ENCODE data around the gene SHROOM4.

The SHROOM4 gene, protein sequence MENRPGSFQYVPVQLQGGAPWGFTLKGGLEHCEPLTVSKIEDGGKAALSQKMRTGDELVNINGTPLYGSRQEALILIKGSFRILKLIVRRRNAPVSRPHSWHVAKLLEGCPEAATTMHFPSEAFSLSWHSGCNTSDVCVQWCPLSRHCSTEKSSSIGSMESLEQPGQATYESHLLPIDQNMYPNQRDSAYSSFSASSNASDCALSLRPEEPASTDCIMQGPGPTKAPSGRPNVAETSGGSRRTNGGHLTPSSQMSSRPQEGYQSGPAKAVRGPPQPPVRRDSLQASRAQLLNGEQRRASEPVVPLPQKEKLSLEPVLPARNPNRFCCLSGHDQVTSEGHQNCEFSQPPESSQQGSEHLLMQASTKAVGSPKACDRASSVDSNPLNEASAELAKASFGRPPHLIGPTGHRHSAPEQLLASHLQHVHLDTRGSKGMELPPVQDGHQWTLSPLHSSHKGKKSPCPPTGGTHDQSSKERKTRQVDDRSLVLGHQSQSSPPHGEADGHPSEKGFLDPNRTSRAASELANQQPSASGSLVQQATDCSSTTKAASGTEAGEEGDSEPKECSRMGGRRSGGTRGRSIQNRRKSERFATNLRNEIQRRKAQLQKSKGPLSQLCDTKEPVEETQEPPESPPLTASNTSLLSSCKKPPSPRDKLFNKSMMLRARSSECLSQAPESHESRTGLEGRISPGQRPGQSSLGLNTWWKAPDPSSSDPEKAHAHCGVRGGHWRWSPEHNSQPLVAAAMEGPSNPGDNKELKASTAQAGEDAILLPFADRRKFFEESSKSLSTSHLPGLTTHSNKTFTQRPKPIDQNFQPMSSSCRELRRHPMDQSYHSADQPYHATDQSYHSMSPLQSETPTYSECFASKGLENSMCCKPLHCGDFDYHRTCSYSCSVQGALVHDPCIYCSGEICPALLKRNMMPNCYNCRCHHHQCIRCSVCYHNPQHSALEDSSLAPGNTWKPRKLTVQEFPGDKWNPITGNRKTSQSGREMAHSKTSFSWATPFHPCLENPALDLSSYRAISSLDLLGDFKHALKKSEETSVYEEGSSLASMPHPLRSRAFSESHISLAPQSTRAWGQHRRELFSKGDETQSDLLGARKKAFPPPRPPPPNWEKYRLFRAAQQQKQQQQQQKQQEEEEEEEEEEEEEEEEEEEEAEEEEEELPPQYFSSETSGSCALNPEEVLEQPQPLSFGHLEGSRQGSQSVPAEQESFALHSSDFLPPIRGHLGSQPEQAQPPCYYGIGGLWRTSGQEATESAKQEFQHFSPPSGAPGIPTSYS (N-terminal part only)
- 0 reads per million in 3 donors for total RNA-seq

DNA sequence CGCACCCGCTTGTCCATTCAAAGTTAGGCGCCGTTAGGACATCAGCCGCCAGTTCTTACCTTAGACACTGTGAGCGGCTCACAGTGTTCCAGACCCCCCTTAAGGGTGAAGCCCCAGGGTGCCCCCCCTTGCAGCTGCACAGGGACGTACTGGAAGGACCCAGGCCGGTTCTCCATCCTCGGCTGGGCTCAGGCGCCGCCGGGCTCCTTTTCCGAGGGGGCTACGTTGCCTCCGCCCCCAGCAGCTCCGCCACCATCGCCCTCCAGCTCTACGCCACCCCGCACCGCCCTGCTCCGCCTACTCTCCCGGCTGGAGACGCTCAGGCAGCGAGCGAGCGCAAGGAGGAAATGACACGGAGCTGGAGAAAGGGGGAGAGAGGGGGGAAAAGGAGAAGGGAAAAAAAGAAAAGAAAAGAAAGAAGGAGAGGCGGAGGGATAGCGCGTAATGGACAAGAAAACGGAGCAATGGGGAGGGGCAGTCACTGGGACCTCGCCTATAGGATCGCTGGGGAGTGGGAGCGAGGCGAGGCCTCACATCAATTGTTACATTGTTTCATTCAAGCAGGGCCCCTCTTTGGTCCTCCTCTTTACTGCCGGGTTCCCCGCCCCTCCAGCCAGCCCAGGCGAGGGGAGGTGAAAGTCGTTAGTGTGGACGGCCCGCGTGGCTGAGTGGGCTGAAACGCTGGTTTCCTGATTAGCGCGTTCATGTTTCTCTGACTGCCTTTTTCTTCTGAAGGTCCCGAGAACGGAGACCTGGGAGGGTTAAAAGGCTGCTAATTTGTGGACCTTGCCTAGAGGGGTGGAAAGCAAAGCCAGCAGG is at the start of gene SHROOM4:
Gene SHROOM4, minus strand, starts transcription at position 352 of the 819 bp plus-strand sequence. Its CDS starts 176 bp downstream, at position 176.
- no peak for DNase-seq
- H3K4me3 ChIP-seq (ENCODE audit: insufficient read depth, low read depth, low read length, poor library complexity, severe bottlenecking): no peak within 1 kb of the TSS
- no peaks in the 10 kb centered on the region for H3K36me3 ChIP-seq (ENCODE audit: control insufficient read depth, insufficient read depth, low read length)
- no peak within 1 kb of the TSS for H3K27ac ChIP-seq (ENCODE audit: insufficient read depth, low read length, poor library complexity, severe bottlenecking)
- H3K27me3 ChIP-seq (replicated peaks; ENCODE audit: control insufficient read depth, insufficient read depth, low read length, poor library complexity, severe bottlenecking): peaks cover 15% of the 10 kb centered on the region
- peaks cover 2% of the 10 kb centered on the region for H3K4me1 ChIP-seq (ENCODE audit: control insufficient read depth, insufficient read depth, low read length, poor library complexity, severe bottlenecking)
- H3K9me3 ChIP-seq (ENCODE audit: control insufficient read depth, low read length): no peaks in the 10 kb centered on the region

DNA sequence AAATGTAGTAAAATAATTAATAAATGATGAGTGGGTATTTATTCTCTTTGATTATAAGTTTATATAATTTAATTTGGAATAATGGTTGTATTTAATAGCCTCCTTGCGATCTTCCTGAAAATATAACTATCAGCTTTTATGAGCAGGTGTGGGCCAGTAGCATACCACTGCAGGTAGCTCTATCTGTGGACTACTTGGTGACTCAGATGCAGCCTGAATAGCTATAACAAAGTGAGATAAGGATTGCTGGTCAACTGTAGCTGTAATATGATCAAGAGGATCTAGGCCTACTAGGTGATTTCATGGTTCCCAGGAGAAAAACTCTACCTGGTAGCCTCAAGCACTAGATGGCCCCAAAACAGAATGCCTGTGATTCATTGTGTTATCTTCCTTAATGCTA is 49.5 kb upstream of the SHROOM4 start:
- Histone ChIP-seq H3K27me3 (replicated peaks; ENCODE audit: control insufficient read depth, insufficient read depth, low read length, poor library complexity, severe bottlenecking) (no peaks in the 10 kb centered on the region), H3K36me3 (ENCODE audit: control insufficient read depth, insufficient read depth, low read length) (no peaks in the 10 kb centered on the region), H3K27ac (ENCODE audit: insufficient read depth, low read length, poor library complexity, severe bottlenecking) (no peak overlapping the region), H3K9me3 (ENCODE audit: control insufficient read depth, low read length) (no peaks in the 10 kb centered on the region), H3K4me3 (ENCODE audit: insufficient read depth, low read depth, low read length, poor library complexity, severe bottlenecking) (no peak overlapping the region), H3K4me1 (ENCODE audit: control insufficient read depth, insufficient read depth, low read length, poor library complexity, severe bottlenecking) (no peaks in the 10 kb centered on the region)
- DNase-seq: no peak

DNA sequence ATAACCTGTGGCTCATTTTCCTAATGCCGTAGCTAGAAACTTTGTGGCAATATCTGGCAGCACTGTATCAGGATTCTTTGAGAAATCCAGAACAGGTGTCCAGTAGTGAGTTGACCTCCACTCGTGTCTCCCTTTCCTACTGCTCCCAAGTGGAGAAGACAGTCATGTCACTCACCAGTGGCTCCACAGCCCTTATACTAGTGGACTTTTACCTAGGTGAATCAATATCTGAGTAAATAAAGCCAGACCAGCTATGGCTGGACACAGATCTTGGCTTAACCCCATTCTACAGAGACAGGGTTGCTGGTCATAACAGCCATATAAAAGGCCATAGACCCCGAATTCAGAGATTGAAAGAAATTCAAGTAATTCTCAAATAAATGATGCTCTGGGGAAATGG is 46.5 kb upstream of the SHROOM4 start:
- Histone ChIP-seq H3K27ac (ENCODE audit: insufficient read depth, low read length, poor library complexity, severe bottlenecking) (no peak overlapping the region), H3K9me3 (ENCODE audit: control insufficient read depth, low read length) (no peaks in the 10 kb centered on the region), H3K4me3 (ENCODE audit: insufficient read depth, low read depth, low read length, poor library complexity, severe bottlenecking) (no peak overlapping the region), H3K4me1 (ENCODE audit: control insufficient read depth, insufficient read depth, low read length, poor library complexity, severe bottlenecking) (no peaks in the 10 kb centered on the region), H3K27me3 (replicated peaks; ENCODE audit: control insufficient read depth, insufficient read depth, low read length, poor library complexity, severe bottlenecking) (no peaks in the 10 kb centered on the region), H3K36me3 (ENCODE audit: control insufficient read depth, insufficient read depth, low read length) (no peaks in the 10 kb centered on the region)
- DNase-seq: no peak

DNA sequence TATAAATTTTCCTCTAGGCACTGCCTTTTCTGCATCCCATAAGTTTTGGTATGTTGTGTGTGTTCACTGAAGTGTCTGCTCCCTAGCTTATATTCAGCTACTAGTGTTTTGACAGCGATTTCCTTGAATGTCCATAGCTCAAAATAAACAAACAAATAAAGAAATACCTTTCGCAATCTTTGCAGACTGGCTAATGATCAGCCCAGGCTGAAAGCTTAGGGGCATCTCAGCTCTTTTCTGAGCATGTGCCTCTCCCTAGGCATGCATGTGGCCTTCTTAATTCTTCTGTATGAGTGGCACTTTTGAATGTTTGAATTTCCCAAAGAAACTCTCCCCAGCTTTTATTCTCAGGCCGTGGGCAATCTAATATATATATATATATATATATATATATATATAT is 44.6 kb upstream of the SHROOM4 start:
- H3K27me3 ChIP-seq (replicated peaks; ENCODE audit: control insufficient read depth, insufficient read depth, low read length, poor library complexity, severe bottlenecking): no peaks in the 10 kb centered on the region
- DNase-seq: no peak
- no peak overlapping the region for H3K27ac ChIP-seq (ENCODE audit: insufficient read depth, low read length, poor library complexity, severe bottlenecking)
- H3K4me1 ChIP-seq (ENCODE audit: control insufficient read depth, insufficient read depth, low read length, poor library complexity, severe bottlenecking): no peaks in the 10 kb centered on the region
- H3K4me3 ChIP-seq (ENCODE audit: insufficient read depth, low read depth, low read length, poor library complexity, severe bottlenecking): no peak overlapping the region
- H3K36me3 ChIP-seq (ENCODE audit: control insufficient read depth, insufficient read depth, low read length): no peaks in the 10 kb centered on the region
- no peaks in the 10 kb centered on the region for H3K9me3 ChIP-seq (ENCODE audit: control insufficient read depth, low read length)

DNA sequence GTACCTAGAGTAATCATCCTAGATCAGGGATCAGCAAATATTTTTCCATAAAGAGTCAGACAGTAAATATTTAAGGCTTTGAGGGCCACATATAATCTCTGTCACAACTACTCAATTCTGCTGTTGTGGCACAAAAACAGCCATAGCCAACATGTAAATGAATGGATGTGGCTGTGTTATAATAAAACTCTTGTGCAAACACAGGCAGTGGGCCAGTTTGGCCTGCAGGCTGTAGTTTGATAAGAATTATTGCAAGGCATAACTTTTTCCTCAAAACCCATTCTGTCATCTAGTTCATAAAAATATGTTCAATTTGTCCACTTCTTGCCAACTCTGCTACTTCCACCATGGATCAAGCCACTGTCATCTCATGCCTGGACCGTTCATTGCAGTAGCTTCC is 39.4 kb upstream of the SHROOM4 start:
- Histone ChIP-seq H3K4me3 (ENCODE audit: insufficient read depth, low read depth, low read length, poor library complexity, severe bottlenecking) (no peak overlapping the region), H3K36me3 (ENCODE audit: control insufficient read depth, insufficient read depth, low read length) (no peaks in the 10 kb centered on the region), H3K27ac (ENCODE audit: insufficient read depth, low read length, poor library complexity, severe bottlenecking) (no peak overlapping the region), H3K4me1 (ENCODE audit: control insufficient read depth, insufficient read depth, low read length, poor library complexity, severe bottlenecking) (no peaks in the 10 kb centered on the region), H3K9me3 (ENCODE audit: control insufficient read depth, low read length) (no peaks in the 10 kb centered on the region), H3K27me3 (replicated peaks; ENCODE audit: control insufficient read depth, insufficient read depth, low read length, poor library complexity, severe bottlenecking) (no peaks in the 10 kb centered on the region)
- no peak for DNase-seq

DNA sequence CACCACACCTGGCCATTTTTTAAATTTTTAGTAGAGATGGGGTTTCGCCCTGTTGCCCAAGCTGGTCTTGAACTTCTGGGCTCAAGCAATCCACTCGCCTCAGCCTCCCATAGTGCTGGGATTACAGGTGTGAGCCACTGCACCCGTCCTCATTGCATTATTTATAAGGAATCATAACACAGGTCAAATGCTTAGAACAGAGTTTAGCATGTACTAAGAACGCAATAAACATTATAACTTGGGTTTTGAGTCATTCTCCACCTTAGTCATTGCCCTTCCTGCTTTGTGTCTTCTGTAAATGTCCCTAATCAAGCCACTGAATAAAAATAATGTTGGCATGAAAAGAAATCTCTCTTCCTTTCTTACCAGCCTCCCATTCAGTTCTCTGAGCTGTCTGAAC is 38.5 kb upstream of the SHROOM4 start:
- Histone ChIP-seq H3K9me3 (ENCODE audit: control insufficient read depth, low read length) (no peaks in the 10 kb centered on the region), H3K4me1 (ENCODE audit: control insufficient read depth, insufficient read depth, low read length, poor library complexity, severe bottlenecking) (no peaks in the 10 kb centered on the region), H3K36me3 (ENCODE audit: control insufficient read depth, insufficient read depth, low read length) (no peaks in the 10 kb centered on the region)

DNA sequence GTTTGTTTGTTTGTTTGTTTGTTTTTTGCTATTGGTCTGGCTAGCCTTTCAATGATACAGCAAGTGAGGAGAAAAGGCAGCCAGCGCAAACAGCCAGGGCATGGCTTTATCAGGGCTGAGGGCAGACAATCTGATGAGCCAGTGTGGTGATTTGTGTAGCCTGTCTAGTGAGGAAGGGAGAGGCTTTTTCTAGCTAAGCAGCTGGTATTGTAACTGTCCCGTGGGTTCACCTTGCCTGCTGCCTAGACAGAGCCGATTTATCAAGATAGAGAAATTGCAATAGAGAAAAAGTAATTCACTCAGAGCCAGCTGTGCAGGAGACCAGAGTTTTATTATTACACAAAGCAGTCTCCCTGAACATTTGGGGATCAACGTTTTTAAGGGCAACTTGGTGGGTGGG is 28.2 kb upstream of the SHROOM4 start:
- DNase-seq: no peak
- no peak overlapping the region for H3K27ac ChIP-seq (ENCODE audit: insufficient read depth, low read length, poor library complexity, severe bottlenecking)

More for the DNA sequence above, 38.5 kb upstream of the SHROOM4 start:
- no peak overlapping the region for H3K27ac ChIP-seq (ENCODE audit: insufficient read depth, low read length, poor library complexity, severe bottlenecking)
- H3K27me3 ChIP-seq (replicated peaks; ENCODE audit: control insufficient read depth, insufficient read depth, low read length, poor library complexity, severe bottlenecking): no peaks in the 10 kb centered on the region
- H3K4me3 ChIP-seq (ENCODE audit: insufficient read depth, low read depth, low read length, poor library complexity, severe bottlenecking): no peak overlapping the region
- no peak for DNase-seq

DNA sequence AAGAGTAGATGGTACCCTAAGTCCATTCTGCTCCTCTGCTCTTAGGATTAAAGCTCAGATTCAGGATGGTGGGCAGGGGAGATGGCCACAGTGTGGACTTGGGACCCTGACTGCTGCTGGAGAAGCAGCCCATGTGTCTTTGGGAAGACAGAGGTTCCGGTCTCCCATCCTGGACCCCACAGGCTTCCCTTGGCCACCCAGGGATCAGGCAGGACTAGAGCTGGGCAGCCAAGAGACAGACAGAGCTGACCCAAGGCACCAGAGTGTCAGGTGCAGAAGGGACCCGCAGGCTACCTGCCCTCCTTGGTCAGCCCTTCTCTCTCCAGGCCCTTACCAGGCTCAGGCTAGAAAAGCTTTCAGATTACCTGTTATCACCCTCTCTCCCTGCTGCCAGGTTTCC is 25.7 kb upstream of the SHROOM4 start:
- no peaks in the 10 kb centered on the region for H3K9me3 ChIP-seq (ENCODE audit: control insufficient read depth, low read length)
- no peaks in the 10 kb centered on the region for H3K4me1 ChIP-seq (ENCODE audit: control insufficient read depth, insufficient read depth, low read length, poor library complexity, severe bottlenecking)
- no peak for DNase-seq
- no peaks in the 10 kb centered on the region for H3K27me3 ChIP-seq (replicated peaks; ENCODE audit: control insufficient read depth, insufficient read depth, low read length, poor library complexity, severe bottlenecking)
- no peak overlapping the region for H3K27ac ChIP-seq (ENCODE audit: insufficient read depth, low read length, poor library complexity, severe bottlenecking)
- H3K36me3 ChIP-seq (ENCODE audit: control insufficient read depth, insufficient read depth, low read length): no peaks in the 10 kb centered on the region
- H3K4me3 ChIP-seq (ENCODE audit: insufficient read depth, low read depth, low read length, poor library complexity, severe bottlenecking): no peak overlapping the region

More for the DNA sequence above, 28.2 kb upstream of the SHROOM4 start:
- Histone ChIP-seq H3K36me3 (ENCODE audit: control insufficient read depth, insufficient read depth, low read length) (no peaks in the 10 kb centered on the region), H3K4me1 (ENCODE audit: control insufficient read depth, insufficient read depth, low read length, poor library complexity, severe bottlenecking) (no peaks in the 10 kb centered on the region), H3K9me3 (ENCODE audit: control insufficient read depth, low read length) (no peaks in the 10 kb centered on the region), H3K4me3 (ENCODE audit: insufficient read depth, low read depth, low read length, poor library complexity, severe bottlenecking) (no peak overlapping the region), H3K27me3 (replicated peaks; ENCODE audit: control insufficient read depth, insufficient read depth, low read length, poor library complexity, severe bottlenecking) (no peaks in the 10 kb centered on the region)
